Ectodermal cell (in vitro differentiated cells): ENCODE measurements around the gene SUV39H2.

ENCODE experiments used
- H3K27ac ChIP-seq: 2 replicates; pipeline ENCODE4 v1.7.0; 2013; ENCODE audit warnings: mild to moderate bottlenecking, low read depth, low read length; ENCODE audit not compliant: insufficient read depth, poor library complexity, severe bottlenecking
- H3K27me3 ChIP-seq: 2 replicates; pipeline ENCODE4 v1.7.0; 2013; ENCODE audit warnings: mild to moderate bottlenecking, low read length; ENCODE audit not compliant: insufficient read depth, control insufficient read depth, poor library complexity, severe bottlenecking
- H3K36me3 ChIP-seq: one replicate; pipeline ENCODE4 v1.7.0; 2013; ENCODE audit warnings: low read length; ENCODE audit not compliant: control insufficient read depth, insufficient read depth
- H3K4me1 ChIP-seq: one replicate; pipeline ENCODE4 v1.7.0; 2013; ENCODE audit warnings: low read length; ENCODE audit not compliant: control insufficient read depth, insufficient read depth
- H3K4me3 ChIP-seq: 2 replicates; pipeline ENCODE4 v1.7.0; 2013; ENCODE audit warnings: low read depth, low read length, control low read depth; ENCODE audit not compliant: insufficient read depth
- H3K9me3 ChIP-seq: 2 replicates; pipeline ENCODE4 v1.7.0; 2013; ENCODE audit warnings: mild to moderate bottlenecking, low read length, moderate library complexity; ENCODE audit not compliant: control insufficient read depth
- WGBS, 2 experiments: methylation state at CpG; one replicate each; pipeline ENCODE4 v1.1.7; 2013; ENCODE audit warnings: missing lambda C conversion rate in 2 of 2; 5-methylcytosine and 5-hydroxymethylcytosine counted together

Gene SUV39H2

GRCh38 chr10:14875941-14876340, 2.7 kb upstream of the SUV39H2 start:
- no peaks in the 10 kb centered on the region for H3K36me3 ChIP-seq
- 95 to 96% methylated on average over 12 of the region's 12 CpGs for WGBS, 2 experiments
- H3K4me3 ChIP-seq = no peak overlapping the region
- no peaks in the 10 kb centered on the region for H3K27me3 ChIP-seq
- no peaks in the 10 kb centered on the region for H3K9me3 ChIP-seq
- no peaks in the 10 kb centered on the region for H3K4me1 ChIP-seq
- H3K27ac ChIP-seq = no peak overlapping the region

GRCh38 chr10:14876764-14877163, 1.9 kb upstream of the SUV39H2 start:
- Histone ChIP-seq H3K27ac (no peak overlapping the region), H3K4me1 (no peaks in the 10 kb centered on the region), H3K9me3 (no peaks in the 10 kb centered on the region), H3K36me3 (no peaks in the 10 kb centered on the region), H3K27me3 (no peaks in the 10 kb centered on the region), H3K4me3 (no peak overlapping the region)
- WGBS, 2 experiments = 93% methylated on average over 9 of the region's 9 CpGs

GRCh38 chr10:14879124-14879927, 660 bp downstream of the SUV39H2 start:
- Histone ChIP-seq H3K27me3 (no peaks in the 10 kb centered on the region), H3K4me3 (peak overlapping the region; percentile 94), H3K4me1 (no peaks in the 10 kb centered on the region), H3K27ac (peak overlapping the region; percentile 97), H3K36me3 (no peaks in the 10 kb centered on the region), H3K9me3 (no peaks in the 10 kb centered on the region)
- 0 to 1% methylated on average over 58 to 60 of the region's 60 CpGs for WGBS, 2 experiments

- H3K4me1 ChIP-seq = no peaks in the 10 kb centered on the region
- no peak overlapping the region for H3K27ac ChIP-seq
- peak overlapping the region; percentile 94 for H3K4me3 ChIP-seq
- WGBS, 2 experiments = 0 to 3% methylated on average over 1 to 4 of the region's 5 CpGs
- H3K27me3 ChIP-seq = no peaks in the 10 kb centered on the region
- H3K36me3 ChIP-seq = no peaks in the 10 kb centered on the region
- no peaks in the 10 kb centered on the region for H3K9me3 ChIP-seq
These were observed 1.2 kb downstream of the SUV39H2 start for GRCh38 chr10:14879928-14880193.

- no peak overlapping the region for H3K27ac ChIP-seq
- no peaks in the 10 kb centered on the region for H3K36me3 ChIP-seq
- H3K4me3 ChIP-seq = peak overlapping the region; percentile 94
- H3K9me3 ChIP-seq = no peaks in the 10 kb centered on the region
- H3K27me3 ChIP-seq = no peaks in the 10 kb centered on the region
- WGBS, 2 experiments = 39 to 48% methylated on average over 6 to 7 of the region's 7 CpGs
- no peaks in the 10 kb centered on the region for H3K4me1 ChIP-seq
These were observed 1.6 kb downstream of the SUV39H2 start for GRCh38 chr10:14880229-14880628.

GRCh38 chr10:14884082-14884481, 5.4 kb downstream of the SUV39H2 start:
- no peaks in the 10 kb centered on the region for H3K36me3 ChIP-seq
- 84 to 100% methylated on average over 3 of the region's 3 CpGs for WGBS, 2 experiments
- H3K9me3 ChIP-seq = no peaks in the 10 kb centered on the region
- no peaks in the 10 kb centered on the region for H3K27me3 ChIP-seq
- H3K27ac ChIP-seq = no peak overlapping the region
- no peaks in the 10 kb centered on the region for H3K4me1 ChIP-seq
- no peak overlapping the region for H3K4me3 ChIP-seq

GRCh38 chr10:14889318-14889717, 10.7 kb downstream of the SUV39H2 start:
- Histone ChIP-seq H3K27ac (no peak overlapping the region), H3K27me3 (no peaks in the 10 kb centered on the region), H3K9me3 (no peaks in the 10 kb centered on the region), H3K4me3 (no peak overlapping the region), H3K36me3 (no peaks in the 10 kb centered on the region), H3K4me1 (no peaks in the 10 kb centered on the region)
- WGBS, 2 experiments = 90 to 94% methylated on average over 2 of the region's 2 CpGs

- H3K27ac ChIP-seq = no peak overlapping the region
- H3K4me1 ChIP-seq = no peaks in the 10 kb centered on the region
- 92 to 94% methylated on average over 1 of the region's 1 CpG for WGBS, 2 experiments
- H3K27me3 ChIP-seq = no peaks in the 10 kb centered on the region
- H3K9me3 ChIP-seq = no peaks in the 10 kb centered on the region
- no peaks in the 10 kb centered on the region for H3K36me3 ChIP-seq
- H3K4me3 ChIP-seq = no peak overlapping the region
These were observed 12.5 kb downstream of the SUV39H2 start for GRCh38 chr10:14891151-14891550.

- H3K27ac ChIP-seq = no peak overlapping the region
- H3K9me3 ChIP-seq = no peaks in the 10 kb centered on the region
- H3K4me3 ChIP-seq = no peak overlapping the region
- no peaks in the 10 kb centered on the region for H3K4me1 ChIP-seq
- no peaks in the 10 kb centered on the region for H3K27me3 ChIP-seq
- WGBS, 2 experiments = 89 to 91% methylated on average over 1 of the region's 1 CpG
- H3K36me3 ChIP-seq = peaks cover 71% of the 10 kb centered on the region
These were observed 25.7 kb downstream of the SUV39H2 start for GRCh38 chr10:14904316-14904732.

- WGBS, 2 experiments = 88 to 100% methylated on average over 2 of the region's 2 CpGs
- H3K9me3 ChIP-seq = no peaks in the 10 kb centered on the region
- H3K4me3 ChIP-seq = no peak overlapping the region
- H3K27ac ChIP-seq = no peak overlapping the region
- no peaks in the 10 kb centered on the region for H3K4me1 ChIP-seq
- no peaks in the 10 kb centered on the region for H3K27me3 ChIP-seq
- H3K36me3 ChIP-seq = peaks cover 72% of the 10 kb centered on the region
These were observed 26.2 kb downstream of the SUV39H2 start for GRCh38 chr10:14904864-14905263.

- Histone ChIP-seq H3K27me3 (no peaks in the 10 kb centered on the region), H3K36me3 (peaks cover 82% of the 10 kb centered on the region), H3K4me3 (no peak overlapping the region), H3K9me3 (no peaks in the 10 kb centered on the region), H3K27ac (no peak overlapping the region), H3K4me1 (no peaks in the 10 kb centered on the region)
- 94 to 98% methylated on average over 2 of the region's 2 CpGs for WGBS, 2 experiments
These were observed 27.2 kb downstream of the SUV39H2 start for GRCh38 chr10:14905890-14906289.
